ENCODE data around the gene BPGM. TPM values are rescaled to one million over a fixed set of nuclear protein-coding genes. Genes with fewer than 3 reads are reported as not detected.

Gene BPGM
- total and polyA plus RNA-seq, 3 experiments from 2014 or later = 25.4 to 27.1 (median 26.8) TPM

DNA sequence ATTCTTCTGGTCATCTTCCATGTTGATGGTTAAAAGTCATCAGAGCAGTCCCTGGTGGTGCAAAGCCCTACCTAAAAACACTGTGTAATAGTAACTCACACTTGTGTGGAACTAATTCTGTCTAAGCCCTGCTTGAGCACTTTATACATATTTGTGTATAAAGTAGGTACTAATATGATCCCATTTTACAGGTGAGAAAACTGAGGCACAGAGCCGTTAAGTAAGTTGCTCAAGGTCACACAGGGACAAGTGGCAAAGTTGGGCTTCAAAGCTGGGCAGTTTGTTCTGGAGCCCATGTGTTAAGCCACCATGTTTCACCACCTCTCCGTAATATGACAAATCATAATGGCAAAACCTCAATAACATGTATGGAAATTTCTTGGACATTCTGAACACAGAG, 48.1 kb downstream of the BPGM start:
- Histone ChIP-seq H3K36me3 (ENCODE audit: insufficient read depth, low read length) (no peaks in the 10 kb centered on the region), H3K9me3 (ENCODE audit: low read length) (no peaks in the 10 kb centered on the region), H3K4me3 (ENCODE audit: low read length) (no peak overlapping the region), H3K27ac (ENCODE audit: low read depth, low read length) (no peak overlapping the region), H3K4me1 (ENCODE audit: insufficient read depth, low read length) (no peaks in the 10 kb centered on the region), H3K27me3 (ENCODE audit: insufficient read depth, low read length, poor library complexity, severe bottlenecking) (no peaks in the 10 kb centered on the region)
- no peaks in the 10 kb centered on the region for H3K36me3 Mint-ChIP-seq
- DNase-seq = no peak
- POLR2A ChIA-PET = no interaction called here
- H3K4me3 Mint-ChIP-seq = no peak overlapping the region
- no peaks in the 10 kb centered on the region for H3K4me1 Mint-ChIP-seq
- CTCF ChIA-PET = interaction anchor here (1.2 kb wide), 1 partner anchor 59 kb away, joined by 4 read pairs; no protein-coding TSS in a partner anchor
- no peaks in the 10 kb centered on the region for H3K9me3 Mint-ChIP-seq
- H3K27me3 Mint-ChIP-seq = peaks cover 4 to 16% of the 10 kb centered on the region in 2 donors
- H3K27ac Mint-ChIP-seq = no peak overlapping the region

DNA sequence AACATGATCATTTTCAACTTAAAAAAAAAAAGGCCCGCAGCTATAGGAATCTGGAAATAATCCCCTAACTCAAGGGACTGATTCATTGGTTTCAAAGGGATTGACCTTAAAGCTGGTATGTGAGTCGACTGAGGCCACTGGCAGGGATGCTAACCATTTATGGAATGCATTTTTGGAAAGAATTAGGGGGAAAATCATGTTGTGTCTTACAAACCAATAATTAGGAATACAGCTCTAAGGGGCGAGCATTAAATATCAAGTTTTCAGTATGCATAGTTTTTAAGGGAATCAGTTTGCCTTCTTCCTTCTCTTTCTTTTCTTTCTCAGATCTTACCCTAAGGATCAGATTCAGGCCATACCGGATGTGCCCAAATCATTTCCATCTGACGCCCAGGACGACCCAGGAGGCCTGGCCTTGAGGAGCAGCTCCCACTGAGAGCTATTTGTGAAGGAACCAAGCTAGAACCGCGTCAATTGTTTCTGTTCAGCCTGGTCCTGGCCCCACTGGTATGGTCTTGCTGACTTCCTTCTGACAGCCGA, 48.7 kb downstream of the BPGM start:
- H3K4me1 ChIP-seq (ENCODE audit: insufficient read depth, low read length) = no peaks in the 10 kb centered on the region
- ChIA-PET POLR2A (no interaction called here), CTCF (interaction anchor here (0.6 to 1.2 kb wide), 3 partner anchors 59 to 534 kb away, joined by 3 to 4 read pairs (median 4); no protein-coding TSS in a partner anchor)
- H3K27me3 ChIP-seq (ENCODE audit: insufficient read depth, low read length, poor library complexity, severe bottlenecking) = no peaks in the 10 kb centered on the region
- H3K27ac ChIP-seq (ENCODE audit: low read depth, low read length) = no peak overlapping the region
- H3K9me3 ChIP-seq (ENCODE audit: low read length) = no peaks in the 10 kb centered on the region
- no peaks in the 10 kb centered on the region for H3K9me3 Mint-ChIP-seq
- no peaks in the 10 kb centered on the region for H3K36me3 Mint-ChIP-seq
- no peaks in the 10 kb centered on the region for H3K4me1 Mint-ChIP-seq
- no peak overlapping the region for H3K4me3 ChIP-seq (ENCODE audit: low read length)
- peaks cover 4 to 16% of the 10 kb centered on the region in 2 donors for H3K27me3 Mint-ChIP-seq
- H3K36me3 ChIP-seq (ENCODE audit: insufficient read depth, low read length) = no peaks in the 10 kb centered on the region
- no peak overlapping the region for H3K27ac Mint-ChIP-seq
- no peak for DNase-seq
- H3K4me3 Mint-ChIP-seq = no peak overlapping the region

DNA sequence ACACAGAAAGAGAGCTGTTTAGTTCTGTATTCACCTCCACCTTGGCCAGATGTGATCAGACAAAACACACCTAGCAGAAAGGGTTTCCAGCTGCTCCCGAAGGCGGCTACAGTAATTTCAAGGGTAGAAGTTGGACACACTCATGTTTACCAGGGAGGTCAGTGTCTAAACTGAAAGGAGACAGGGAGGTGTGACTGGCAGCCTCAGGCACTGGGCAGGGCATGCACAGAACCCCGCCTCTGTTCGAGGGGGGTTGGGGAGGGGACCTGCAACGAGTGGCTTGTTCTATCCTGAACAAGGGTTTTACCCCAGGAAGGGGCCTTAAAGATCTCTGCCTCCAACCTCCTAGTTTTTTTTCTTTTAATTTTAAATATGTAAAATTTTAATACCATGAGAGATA, 49.6 kb downstream of the BPGM start:
- Mint-ChIP-seq H3K27ac (no peak overlapping the region), H3K36me3 (no peaks in the 10 kb centered on the region), H3K27me3 (peaks cover 4 to 10% of the 10 kb centered on the region in 2 donors), H3K9me3 (no peaks in the 10 kb centered on the region), H3K4me1 (no peaks in the 10 kb centered on the region), H3K4me3 (no peak overlapping the region)
- ChIA-PET CTCF (interaction anchor here (0.6 to 1.2 kb wide), 3 partner anchors 36 to 62 kb away, joined by 3 to 4 read pairs (median 4); no protein-coding TSS in a partner anchor), POLR2A (no interaction called here)
- Histone ChIP-seq H3K27ac (ENCODE audit: low read depth, low read length) (no peak overlapping the region), H3K36me3 (ENCODE audit: insufficient read depth, low read length) (no peaks in the 10 kb centered on the region), H3K4me1 (ENCODE audit: insufficient read depth, low read length) (no peaks in the 10 kb centered on the region), H3K27me3 (ENCODE audit: insufficient read depth, low read length, poor library complexity, severe bottlenecking) (no peaks in the 10 kb centered on the region), H3K4me3 (ENCODE audit: low read length) (no peak overlapping the region), H3K9me3 (ENCODE audit: low read length) (no peaks in the 10 kb centered on the region)
- DNase-seq = no peak

DNA sequence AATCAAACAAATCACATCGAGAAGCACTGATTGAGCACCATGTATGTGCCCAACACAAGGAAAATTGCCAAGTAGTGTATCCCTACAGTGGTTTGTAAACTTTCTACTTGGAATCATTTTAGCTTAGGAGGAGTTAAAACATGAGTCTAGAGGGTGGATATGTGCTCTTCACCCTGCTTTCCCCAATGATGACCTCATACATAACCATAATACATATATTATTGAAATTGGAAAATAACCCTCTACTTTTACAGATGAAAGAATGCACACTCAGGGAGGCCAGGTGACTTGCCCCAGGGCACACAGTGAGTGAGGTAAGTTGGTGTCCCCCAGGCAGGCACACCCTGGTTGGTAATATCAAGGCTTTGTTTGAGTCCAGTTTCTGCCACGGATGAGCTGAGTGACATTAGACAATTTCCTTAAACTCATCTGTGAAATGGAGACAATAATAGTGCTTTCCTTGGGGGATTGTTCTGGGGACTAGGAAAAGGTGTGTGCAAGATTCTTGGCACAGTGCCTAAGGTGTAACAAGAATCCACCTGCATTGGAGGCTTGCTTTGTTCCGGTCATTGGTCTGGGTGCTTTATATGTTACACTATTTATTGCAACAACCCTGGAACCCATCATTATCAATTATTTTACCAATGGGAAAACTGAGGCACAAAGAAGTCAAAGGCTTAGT, 50.7 kb downstream of the BPGM start:
- H3K36me3 ChIP-seq (ENCODE audit: insufficient read depth, low read length) = no peaks in the 10 kb centered on the region
- H3K4me1 ChIP-seq (ENCODE audit: insufficient read depth, low read length) = no peaks in the 10 kb centered on the region
- no peak overlapping the region for H3K4me3 Mint-ChIP-seq
- H3K9me3 ChIP-seq (ENCODE audit: low read length) = no peaks in the 10 kb centered on the region
- no peak for DNase-seq
- no peaks in the 10 kb centered on the region for H3K36me3 Mint-ChIP-seq
- ChIA-PET POLR2A (no interaction called here), CTCF (interaction anchor here (0.6 to 1.5 kb wide), 2 partner anchors 37 to 64 kb away, joined by 3 to 6 read pairs; no protein-coding TSS in a partner anchor)
- no peak overlapping the region for H3K27ac ChIP-seq (ENCODE audit: low read depth, low read length)
- H3K9me3 Mint-ChIP-seq = no peaks in the 10 kb centered on the region
- no peaks in the 10 kb centered on the region for H3K4me1 Mint-ChIP-seq
- H3K27me3 ChIP-seq (ENCODE audit: insufficient read depth, low read length, poor library complexity, severe bottlenecking) = no peaks in the 10 kb centered on the region
- no peak overlapping the region for H3K27ac Mint-ChIP-seq
- no peak overlapping the region for H3K4me3 ChIP-seq (ENCODE audit: low read length)
- H3K27me3 Mint-ChIP-seq = peaks cover 4% of the 10 kb centered on the region in 2 donors

DNA sequence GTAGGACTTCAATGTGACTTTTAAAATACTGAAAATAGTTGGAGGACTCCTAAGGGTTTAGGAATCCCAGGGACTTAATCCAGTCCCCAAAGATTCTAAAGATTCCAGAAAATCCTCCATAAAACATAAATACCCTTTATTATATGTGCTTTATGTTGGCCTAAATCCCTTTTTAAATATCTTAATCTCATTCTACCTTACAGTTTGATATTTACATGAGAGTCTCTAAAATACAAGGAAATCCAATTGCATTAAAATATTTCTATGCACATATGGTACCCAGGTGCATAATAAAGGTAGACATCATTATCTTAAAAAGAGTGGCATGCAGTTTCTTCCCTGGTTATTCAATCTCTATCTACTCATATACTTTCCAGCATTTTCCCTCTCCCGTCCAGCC, 51.8 kb downstream of the BPGM start:
- Mint-ChIP-seq H3K4me3 (no peak overlapping the region), H3K27ac (no peak overlapping the region), H3K4me1 (no peaks in the 10 kb centered on the region), H3K9me3 (no peaks in the 10 kb centered on the region), H3K36me3 (no peaks in the 10 kb centered on the region), H3K27me3 (peaks cover 4 to 11% of the 10 kb centered on the region in 2 donors)
- ChIA-PET CTCF (interaction anchor here (1.5 to 5.8 kb wide), 2 partner anchors 66 kb away, joined by 6 to 81 read pairs; no protein-coding TSS in a partner anchor), POLR2A (no interaction called here)
- no peaks in the 10 kb centered on the region for H3K4me1 ChIP-seq (ENCODE audit: insufficient read depth, low read length)
- no peak overlapping the region for H3K27ac ChIP-seq (ENCODE audit: low read depth, low read length)
- H3K27me3 ChIP-seq (ENCODE audit: insufficient read depth, low read length, poor library complexity, severe bottlenecking) = no peaks in the 10 kb centered on the region
- no peaks in the 10 kb centered on the region for H3K36me3 ChIP-seq (ENCODE audit: insufficient read depth, low read length)
- H3K9me3 ChIP-seq (ENCODE audit: low read length) = no peaks in the 10 kb centered on the region
- no peak overlapping the region for H3K4me3 ChIP-seq (ENCODE audit: low read length)
- no peak for DNase-seq

DNA sequence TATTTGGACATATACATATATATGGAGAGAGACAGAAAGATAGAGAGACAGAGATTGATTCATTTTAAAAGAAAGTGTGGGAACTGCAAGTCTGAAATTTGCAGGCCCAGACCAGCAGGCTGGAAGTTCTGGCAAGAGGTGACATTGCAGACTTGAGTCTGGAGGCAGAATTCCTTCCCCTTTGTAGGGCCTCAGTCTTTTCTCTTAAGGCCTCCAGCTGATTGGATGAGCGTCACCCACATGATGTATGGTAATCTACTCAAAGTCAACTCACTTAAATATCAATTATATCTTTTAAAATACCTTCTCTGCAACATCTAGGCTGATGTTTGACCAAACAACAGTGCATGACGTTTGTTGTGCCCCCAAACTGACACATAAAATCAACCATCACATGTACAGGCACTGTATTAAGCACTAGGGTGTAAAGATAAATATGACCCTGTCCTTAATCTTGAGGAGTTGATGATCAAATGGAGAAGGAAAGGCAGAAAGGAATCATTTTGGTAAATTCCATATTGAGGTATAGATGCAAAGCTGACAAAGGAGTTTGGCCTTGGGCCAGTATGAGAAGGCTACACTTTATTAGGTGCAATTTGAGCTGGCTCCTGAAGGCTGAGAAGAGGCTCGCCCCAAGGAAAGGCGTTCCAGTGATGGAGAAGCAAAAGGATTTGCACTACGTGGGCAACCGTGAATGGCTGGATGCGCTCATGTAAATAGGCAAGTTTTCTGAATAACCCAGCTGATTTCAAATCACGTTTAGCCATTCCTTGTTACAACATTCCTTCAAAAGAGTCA, 52.6 kb downstream of the BPGM start:
- Mint-ChIP-seq H3K4me1 (no peaks in the 10 kb centered on the region), H3K36me3 (no peaks in the 10 kb centered on the region), H3K27me3 (peaks cover 4 to 10% of the 10 kb centered on the region in 2 donors), H3K27ac (no peak overlapping the region), H3K4me3 (no peak overlapping the region), H3K9me3 (no peaks in the 10 kb centered on the region)
- Histone ChIP-seq H3K27ac (ENCODE audit: low read depth, low read length) (no peak overlapping the region), H3K27me3 (ENCODE audit: insufficient read depth, low read length, poor library complexity, severe bottlenecking) (no peaks in the 10 kb centered on the region), H3K4me3 (ENCODE audit: low read length) (no peak overlapping the region), H3K9me3 (ENCODE audit: low read length) (no peaks in the 10 kb centered on the region), H3K4me1 (ENCODE audit: insufficient read depth, low read length) (no peaks in the 10 kb centered on the region), H3K36me3 (ENCODE audit: insufficient read depth, low read length) (no peaks in the 10 kb centered on the region)
- ChIA-PET CTCF (interaction anchor here (5.8 kb wide), 1 partner anchor 67 kb away, joined by 81 read pairs; no protein-coding TSS in a partner anchor), POLR2A (no interaction called here)
- DNase-seq = no peak

DNA sequence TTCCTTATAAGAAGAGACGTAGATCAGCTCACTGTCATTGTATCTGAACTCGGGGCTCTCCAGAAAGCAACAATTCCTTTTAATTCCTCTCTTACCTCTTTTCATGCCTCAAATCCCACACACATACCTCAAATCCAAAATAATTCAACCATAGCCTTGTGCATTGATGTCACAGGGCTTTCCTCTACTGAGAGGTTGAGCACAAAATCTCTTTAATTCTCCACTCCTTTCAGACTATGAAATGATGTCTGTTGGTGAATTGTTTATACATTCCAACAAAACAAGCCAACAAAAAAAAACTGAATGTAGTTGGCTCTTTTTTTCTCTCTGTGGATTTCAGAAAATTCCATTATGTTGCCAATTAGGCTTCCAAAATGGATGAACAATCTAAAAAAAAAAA, 53.2 kb downstream of the BPGM start:
- Histone ChIP-seq H3K9me3 (ENCODE audit: low read length) (no peaks in the 10 kb centered on the region), H3K27me3 (ENCODE audit: insufficient read depth, low read length, poor library complexity, severe bottlenecking) (no peaks in the 10 kb centered on the region), H3K4me3 (ENCODE audit: low read length) (no peak overlapping the region), H3K4me1 (ENCODE audit: insufficient read depth, low read length) (no peaks in the 10 kb centered on the region), H3K27ac (ENCODE audit: low read depth, low read length) (no peak overlapping the region), H3K36me3 (ENCODE audit: insufficient read depth, low read length) (no peaks in the 10 kb centered on the region)
- H3K27me3 Mint-ChIP-seq = peaks cover 0 to 10% of the 10 kb centered on the region in 2 donors
- H3K9me3 Mint-ChIP-seq = no peaks in the 10 kb centered on the region
- DNase-seq = no peak
- no peaks in the 10 kb centered on the region for H3K4me1 Mint-ChIP-seq
- no peak overlapping the region for H3K27ac Mint-ChIP-seq
- CTCF ChIA-PET = interaction anchor here (2.7 to 5.8 kb wide), 2 partner anchors 54 to 67 kb away, joined by 13 to 81 read pairs; partner anchors contain the start of gene BPGM
- H3K4me3 Mint-ChIP-seq = no peak overlapping the region
- POLR2A ChIA-PET = no interaction called here
- no peaks in the 10 kb centered on the region for H3K36me3 Mint-ChIP-seq

DNA sequence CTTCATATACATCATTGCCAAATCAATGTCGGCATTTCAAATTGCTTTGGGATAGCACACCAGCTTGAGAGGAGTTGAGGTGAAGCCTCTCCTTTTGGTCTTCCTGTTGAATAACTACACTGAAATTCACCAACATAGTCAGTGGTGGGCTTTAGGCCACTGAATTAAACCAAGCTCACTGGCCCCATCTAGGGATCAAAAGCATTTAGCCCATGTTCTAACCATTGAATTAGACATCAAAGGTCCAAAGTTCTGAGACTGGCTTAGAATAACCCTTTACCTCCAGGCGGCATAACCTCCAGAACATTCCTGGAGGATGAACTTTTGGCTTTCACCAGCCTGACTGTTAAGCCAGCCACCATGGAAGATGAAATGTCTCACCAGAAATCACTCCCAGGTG, 54.6 kb downstream of the BPGM start:
- ChIA-PET POLR2A (interaction anchor here (1.2 kb wide), 1 partner anchor 55 kb away, joined by 5 read pairs; the partner anchor contains the start of gene BPGM), CTCF (interaction anchor here (0.6 to 5.8 kb wide), 12 partner anchors 10 to 573 kb away, joined by 3 to 81 read pairs (median 3); partner anchors contain the start of genes BPGM and CYREN)
- Mint-ChIP-seq H3K27ac (peak overlapping the region in 2 of 8 donors; percentile 8 to 61), H3K27me3 (peaks cover 0 to 16% of the 10 kb centered on the region in 2 donors), H3K4me1 (no peaks in the 10 kb centered on the region), H3K9me3 (no peaks in the 10 kb centered on the region), H3K4me3 (no peak overlapping the region), H3K36me3 (no peaks in the 10 kb centered on the region)
- H3K27me3 ChIP-seq (ENCODE audit: insufficient read depth, low read length, poor library complexity, severe bottlenecking) = no peaks in the 10 kb centered on the region
- no peaks in the 10 kb centered on the region for H3K36me3 ChIP-seq (ENCODE audit: insufficient read depth, low read length)
- peak in 3 of 5 donors; percentile 13 to 51 (median 42) for DNase-seq
- no peak overlapping the region for H3K27ac ChIP-seq (ENCODE audit: low read depth, low read length)
- H3K9me3 ChIP-seq (ENCODE audit: low read length) = no peaks in the 10 kb centered on the region
- H3K4me1 ChIP-seq (ENCODE audit: insufficient read depth, low read length) = no peaks in the 10 kb centered on the region
- H3K4me3 ChIP-seq (ENCODE audit: low read length) = no peak overlapping the region

Data from CD8-positive, alpha-beta memory T cell (primary cell).